ENCODE results near the gene NFKBIL1. TPM values are rescaled to one million over a fixed set of nuclear protein-coding genes. Genes with fewer than 3 reads are reported as not detected.
A peak's percentile ranks its signal among the peaks of the same experiment; 100 is the strongest.

The NFKBIL1 gene
- total RNA-seq, 2 experiments from 2014 or later = 21.8 to 23.2 TPM

DNA sequence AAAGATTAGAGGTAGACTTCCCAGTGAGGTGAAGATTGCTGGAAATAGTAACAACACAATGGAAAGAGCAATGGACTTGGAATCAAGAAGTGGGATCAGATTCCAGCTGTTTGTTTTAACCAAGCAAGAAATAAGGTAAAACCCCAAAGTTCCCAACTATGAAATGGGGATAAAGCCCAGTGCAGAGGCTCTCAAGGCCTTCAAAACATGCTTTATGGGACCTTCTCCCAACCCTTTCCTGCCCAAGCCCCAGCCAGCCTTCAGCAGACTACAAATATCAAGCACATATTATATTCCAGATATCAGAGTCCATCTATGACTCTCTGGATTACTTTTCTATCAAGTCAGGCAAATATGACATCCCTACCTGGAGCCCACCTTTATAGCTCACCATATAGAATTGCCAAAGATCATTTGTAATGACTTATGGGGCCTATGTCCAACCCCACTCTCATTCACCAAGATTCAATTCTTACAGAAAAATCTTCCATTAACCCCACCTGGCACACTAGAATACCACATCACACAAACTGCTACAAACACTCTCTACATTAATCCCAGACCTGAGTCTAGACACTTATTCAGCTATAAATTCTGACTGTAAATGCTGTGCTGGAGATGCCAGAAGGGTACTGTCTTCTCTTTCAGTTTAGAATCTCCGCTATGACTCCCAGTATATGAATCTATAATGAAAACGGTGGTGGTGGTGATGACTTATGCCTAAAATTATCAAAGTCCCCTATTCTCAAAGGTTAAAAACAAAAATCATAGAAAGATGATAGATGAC lies 11.7 kb upstream of the NFKBIL1 start:
- POLR2A ChIA-PET = no interaction called here
- BruUV-seq (replicated peaks) = no TSS peak
- no peaks in the 10 kb centered on the region for H3K9me2 ChIP-seq (ENCODE audit: insufficient read depth, low read length)
- intact Hi-C loops (cut with micrococcal nuclease; ENCODE audit: unreplicated experiment) = no loop called here
- H2AFZ ChIP-seq (ENCODE audit: low read length) = no peak overlapping the region
- no peak for TF ChIP-seq EZH2phosphoT487 (IDR thresholded peaks at IDR 0.05; ENCODE audit: borderline replicate concordance, low read depth, low read length)
- TF ChIP-seq, protein P1, sequence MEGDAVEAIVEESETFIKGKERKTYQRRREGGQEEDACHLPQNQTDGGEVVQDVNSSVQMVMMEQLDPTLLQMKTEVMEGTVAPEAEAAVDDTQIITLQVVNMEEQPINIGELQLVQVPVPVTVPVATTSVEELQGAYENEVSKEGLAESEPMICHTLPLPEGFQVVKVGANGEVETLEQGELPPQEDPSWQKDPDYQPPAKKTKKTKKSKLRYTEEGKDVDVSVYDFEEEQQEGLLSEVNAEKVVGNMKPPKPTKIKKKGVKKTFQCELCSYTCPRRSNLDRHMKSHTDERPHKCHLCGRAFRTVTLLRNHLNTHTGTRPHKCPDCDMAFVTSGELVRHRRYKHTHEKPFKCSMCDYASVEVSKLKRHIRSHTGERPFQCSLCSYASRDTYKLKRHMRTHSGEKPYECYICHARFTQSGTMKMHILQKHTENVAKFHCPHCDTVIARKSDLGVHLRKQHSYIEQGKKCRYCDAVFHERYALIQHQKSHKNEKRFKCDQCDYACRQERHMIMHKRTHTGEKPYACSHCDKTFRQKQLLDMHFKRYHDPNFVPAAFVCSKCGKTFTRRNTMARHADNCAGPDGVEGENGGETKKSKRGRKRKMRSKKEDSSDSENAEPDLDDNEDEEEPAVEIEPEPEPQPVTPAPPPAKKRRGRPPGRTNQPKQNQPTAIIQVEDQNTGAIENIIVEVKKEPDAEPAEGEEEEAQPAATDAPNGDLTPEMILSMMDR (conservative IDR thresholded peaks at IDR 0.05; ENCODE audit: low read length) = no peak
- no peak overlapping the region for H3K4me2 ChIP-seq (ENCODE audit: low read length)
- no peak overlapping the region for H3K4me3 ChIP-seq (ENCODE audit: low read depth, low read length, poor library complexity, severe bottlenecking)
- no peaks in the 10 kb centered on the region for H3K9me3 ChIP-seq (ENCODE audit: low read length)
- CTCF ChIA-PET (ENCODE audit: unreplicated experiment) = no interaction called here
- H4K20me1 ChIP-seq (ENCODE audit: insufficient read depth, low read length) = peaks cover 47% of the 10 kb centered on the region
- H3K4me1 ChIP-seq (ENCODE audit: insufficient read depth, low read length, poor library complexity, severe bottlenecking) = peaks cover 22% of the 10 kb centered on the region
- H3K36me3 ChIP-seq (ENCODE audit: insufficient read depth, low read length) = peaks cover 99% of the 10 kb centered on the region
- peaks cover 65% of the 10 kb centered on the region for H3K79me2 ChIP-seq (ENCODE audit: insufficient read depth, low read depth, low read length)
- no peak overlapping the region for H3K27ac ChIP-seq (ENCODE audit: low read depth, low read length, poor library complexity, severe bottlenecking)
- DNase-seq (ENCODE audit: low spot score) = no peak

DNA sequence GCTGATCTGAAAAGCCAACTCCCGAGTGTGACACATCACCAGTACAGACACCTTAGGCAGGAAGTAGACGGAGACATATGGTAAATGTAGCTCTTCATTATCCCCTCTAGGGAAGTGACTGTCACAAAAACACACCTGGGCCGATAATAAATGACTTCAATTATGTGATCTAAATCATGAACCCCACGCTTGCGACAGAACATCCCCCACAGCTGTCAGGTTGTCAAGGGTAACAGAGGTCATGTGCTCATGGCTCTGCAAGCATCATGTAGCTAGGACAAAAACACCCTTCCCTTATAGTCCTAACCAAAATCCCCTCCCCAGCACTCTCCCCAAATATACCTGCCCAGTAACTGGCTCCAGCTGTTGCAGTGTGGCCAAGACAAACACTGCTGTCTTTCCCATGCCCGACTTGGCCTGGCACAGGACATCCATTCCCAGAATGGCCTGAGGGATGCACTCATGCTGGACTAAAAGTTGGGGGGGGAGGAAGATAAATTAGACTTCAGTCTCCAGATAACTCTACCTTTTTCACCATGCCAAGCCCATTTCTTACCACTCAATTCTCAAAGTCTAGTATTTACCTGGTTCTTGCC lies 8.5 kb upstream of the NFKBIL1 start:
- TF ChIP-seq, protein P1 (conservative IDR thresholded peaks at IDR 0.05; ENCODE audit: low read length) = no peak
- TF ChIP-seq EZH2phosphoT487 (IDR thresholded peaks at IDR 0.05; ENCODE audit: borderline replicate concordance, low read depth, low read length) = no peak
- ChIA-PET CTCF (ENCODE audit: unreplicated experiment) (no interaction called here), POLR2A (interaction anchor here (0.6 to 1.1 kb wide), 3 partner anchors 35 to 108 kb away, joined by 3 to 5 read pairs (median 3); no protein-coding TSS in a partner anchor)
- peak; percentile 41 for DNase-seq (ENCODE audit: low spot score)
- Histone ChIP-seq H4K20me1 (ENCODE audit: insufficient read depth, low read length) (peaks cover 47% of the 10 kb centered on the region), H3K9me3 (ENCODE audit: low read length) (no peaks in the 10 kb centered on the region), H3K27ac (ENCODE audit: low read depth, low read length, poor library complexity, severe bottlenecking) (peak overlapping the region; percentile 6), H3K4me2 (ENCODE audit: low read length) (peak overlapping the region; percentile 100), H3K9me2 (ENCODE audit: insufficient read depth, low read length) (no peaks in the 10 kb centered on the region), H3K36me3 (ENCODE audit: insufficient read depth, low read length) (peaks cover 74% of the 10 kb centered on the region), H3K4me1 (ENCODE audit: insufficient read depth, low read length, poor library complexity, severe bottlenecking) (peaks cover 36% of the 10 kb centered on the region), H3K4me3 (ENCODE audit: low read depth, low read length, poor library complexity, severe bottlenecking) (peak overlapping the region; percentile 77), H2AFZ (ENCODE audit: low read length) (no peak overlapping the region), H3K79me2 (ENCODE audit: insufficient read depth, low read depth, low read length) (peaks cover 89% of the 10 kb centered on the region)
- BruUV-seq (replicated peaks) = no TSS peak
- intact Hi-C loops (cut with micrococcal nuclease; ENCODE audit: unreplicated experiment) = no loop called here

All from OCI-LY7 (cell line).